Ovary (tissue), 9 donors: ENCODE data around the gene TBCE. TPM values are rescaled to one million over a fixed set of nuclear protein-coding genes. Genes with fewer than 3 reads are reported as not detected.
A peak's percentile ranks its signal among the peaks of the same experiment; 100 is the strongest.

Experiments
- DNase-seq, 5 donors: peaks; one replicate each; pipeline ENCODE4 v3.0.0-alpha.2; 2019 to 2020
- H3K27ac ChIP-seq, 2 donors: fragments of 200-600 bp; one replicate each; pipeline versions ENCODE4 v1.5.1 to v1.8.0; 2019 to 2022
- H3K27me3 ChIP-seq: fragments of 200-600 bp; one replicate; pipeline ENCODE4 v1.8.0; 2022
- H3K36me3 ChIP-seq: fragments of 200-600 bp; sonication (generic); one replicate; pipeline ENCODE4 v1.5.1; 2019
- H3K4me1 ChIP-seq: one replicate; pipeline ENCODE4 v1.8.1; 2013; ENCODE audit warnings: mild to moderate bottlenecking, moderate library complexity; ENCODE audit not compliant: insufficient read depth
- H3K4me3 ChIP-seq: fragments of 200-600 bp; sonication (generic); one replicate; pipeline ENCODE4 v1.5.1; 2017
- H3K9me3 ChIP-seq, 2 donors: fragments of 200-600 bp in 1 of 2; sonication (generic) in 1 of 2; one replicate each; pipeline versions ENCODE4 v1.5.1 to v1.8.1; 2013 to 2019; ENCODE audit warnings: mild to moderate bottlenecking in 1 of 2, moderate library complexity in 1 of 2
- CTCF ChIP-seq, 3 donors: fragments of 450-650 bp in 2 of 3; fragments of 200-600 bp in 1 of 3; IDR thresholded peaks; one replicate each; pipeline versions ENCODE4 v1.5.1 to v1.8.0; 2016 to 2022; ENCODE audit warnings: antibody characterized with exemption in 3 of 3, mild to moderate bottlenecking in 1 of 3
- EP300 ChIP-seq: sonication (generic); formaldehyde crosslinking; IDR thresholded peaks from one replicate; pipeline ENCODE4 v1.6.1; 2017; ENCODE audit warnings: antibody characterized with exemption
- POLR2A ChIP-seq: fragments of 450-650 bp; IDR thresholded peaks from one replicate; pipeline ENCODE4 v1.6.1; 2017; ENCODE audit warnings: antibody characterized with exemption, mild to moderate bottlenecking, moderate library complexity
- WGBS, 3 donors: extraction: QIAGEN DNeasy Blood & Tissue Kit in 1 of 3; methylation state at CpG; one replicate each; pipeline versions ENCODE4 v1.1.5 to v1.1.7; 2013 to 2017; 5-methylcytosine and 5-hydroxymethylcytosine counted together
- intact Hi-C, 4 donors: fragments of 100-400 bp; cut with DNase I; formaldehyde crosslinking; loops; one replicate each; pipeline versions ENCODE4 v1.11.0 to v1.15.1; 2022 to 2023
- polyA plus RNA-seq, 2 donors: library from polyadenylated mRNA; stranded (reverse); fragments of 200-250 nt in 1 of 2; fragments of 350-450 nt in 1 of 2; fragmentation: Illumina TruSeq in 1 of 2; extraction: RNeasy Lipid Tissue Mini Kit (QIAGEN cat#74804) in 1 of 2; gene quantifications; one replicate each; pipeline ENCODE4 v1.2.3, GENCODE V29; 2013 to 2014
- total RNA-seq, 7 donors: library from RNA; depleted of rRNA in 2 of 7; stranded (reverse); fragments of >200 nt in 2 of 7; fragmentation: NEBNext Ultra II Directional in 3 of 7; extraction: Animal tissue kit (Norgen Biotek cat#: 25700) in 3 of 7; gene quantifications; one replicate each; pipeline versions ENCODE4 v1.1.0 to v1.2.4, GENCODE V29; 2016 to 2023
- donor health status: DM: no; HTN: no; CAD: no; lungs with moderate emphysema.
- donor health status: DM: no; HTN: no; CAD: no.
- donor health status: Bipolar disorder and iron deficiency.
- donor health status: DM: yes; HTN: yes; CAD: no.
- donor health status: DM: no; HTN: no; CAD: no.
- donor health status: DM: yes; HTN: yes; CAD: no.

Gene TBCE
- total and polyA plus RNA-seq, 9 donors: 11.8 to 25.5 (median 22.8) TPM

- H3K9me3 ChIP-seq: no peaks in the 10 kb centered on the region
- intact Hi-C loops: no loop called here
- TF ChIP-seq CTCF (IDR thresholded peaks at IDR 0.05) (peak in 1 of 3 donors; percentile 6), EP300 (peak; percentile 24), POLR2A (peak; percentile 98)
- no peaks in the 10 kb centered on the region for H3K36me3 ChIP-seq
- DNase-seq: peak; percentile 97 to 98 (median 98)
- H3K27me3 ChIP-seq: no peaks in the 10 kb centered on the region
- 0% methylated on average over 54 of the region's 54 CpGs for WGBS, 3 donors
- H3K4me1 ChIP-seq: peaks cover 6% of the 10 kb centered on the region
- peak within 1 kb of the TSS; percentile 89 for H3K4me3 ChIP-seq
- peak within 1 kb of the TSS; percentile 82 to 95 for H3K27ac ChIP-seq
Measured at GRCh38 chr1:235328271-235329138, 38.7 kb upstream of the TBCE start, which contains the start of gene GGPS1. Gene GGPS1, plus strand, starts transcription at chr1:235328570. Its CDS starts 6,695 bp downstream, at chr1:235335265.

GRCh38 chr1:235329139-235329902 is 37.9 kb upstream of the TBCE start:
- Histone ChIP-seq H3K9me3 (no peaks in the 10 kb centered on the region), H3K4me1 (peaks cover 6% of the 10 kb centered on the region), H3K27me3 (no peaks in the 10 kb centered on the region), H3K36me3 (no peaks in the 10 kb centered on the region), H3K4me3 (peak overlapping the region; percentile 73), H3K27ac (peak overlapping the region; percentile 82 to 89)
- intact Hi-C loops: no loop called here
- DNase-seq: peak in 4 of 5 donors; percentile 26 to 47 (median 38)
- no peak for TF ChIP-seq EP300
- no peak for TF ChIP-seq POLR2A
- no peak for TF ChIP-seq CTCF (IDR thresholded peaks at IDR 0.05)
- 0 to 2% (median 1%) methylated on average over 24 of the region's 24 CpGs for WGBS, 3 donors

- 81 to 87% (median 82%) methylated on average over 5 of the region's 5 CpGs for WGBS, 3 donors
- Histone ChIP-seq H3K9me3 (no peaks in the 10 kb centered on the region), H3K27me3 (no peaks in the 10 kb centered on the region), H3K4me3 (no peak overlapping the region), H3K36me3 (no peaks in the 10 kb centered on the region), H3K27ac (no peak overlapping the region), H3K4me1 (peaks cover 4% of the 10 kb centered on the region)
- TF ChIP-seq CTCF (IDR thresholded peaks at IDR 0.05) (no peak), POLR2A (no peak), EP300 (no peak)
- DNase-seq: no peak
- intact Hi-C loops: no loop called here
Measured at GRCh38 chr1:235330918-235331285, 36.3 kb upstream of the TBCE start.

GRCh38 chr1:235331401-235331800 is 35.8 kb upstream of the TBCE start:
- Histone ChIP-seq H3K4me1 (peaks cover 4% of the 10 kb centered on the region), H3K4me3 (no peak overlapping the region), H3K36me3 (no peaks in the 10 kb centered on the region), H3K27me3 (no peaks in the 10 kb centered on the region), H3K27ac (no peak overlapping the region), H3K9me3 (no peaks in the 10 kb centered on the region)
- WGBS, 3 donors: 42 to 46% (median 45%) methylated on average over 3 of the region's 3 CpGs
- TF ChIP-seq CTCF (IDR thresholded peaks at IDR 0.05) (no peak), POLR2A (no peak), EP300 (no peak)
- intact Hi-C loops: no loop called here
- DNase-seq: no peak
